CD14-positive monocyte (primary cell): ENCODE results near the gene CAMTA1. TPM values are rescaled to one million over a fixed set of nuclear protein-coding genes. Genes with fewer than 3 reads are reported as not detected.

ENCODE experiments used
- DNase-seq, 3 donors: peaks; one replicate each; pipeline ENCODE4 v3.0.0-alpha.2; 2011 to 2022
- H2AFZ ChIP-seq: 2 replicates; pipeline ENCODE4 v1.6.0; 2012; ENCODE audit warnings: mild to moderate bottlenecking, low read depth, low read length, inconsistent platforms; ENCODE audit not compliant: insufficient read depth, poor library complexity, severe bottlenecking
- H3K27ac ChIP-seq, 2 donors: 1 replicate in 1 of 2; 2 replicates in 1 of 2; pipeline ENCODE4 v1.5.1; 2012 to 2013; ENCODE audit warnings: low read length in 2 of 2, control low read depth in 1 of 2, inconsistent platforms in 1 of 2, low read depth in 1 of 2, mild to moderate bottlenecking in 1 of 2
- H3K27me3 ChIP-seq, 2 donors: one replicate each; pipeline versions ENCODE4 v1.6.0 to v1.6.1; 2011 to 2013; ENCODE audit warnings: low read length in 2 of 2; ENCODE audit not compliant: control insufficient read depth in 2 of 2, insufficient read depth in 2 of 2
- H3K36me3 ChIP-seq, 2 donors: replicated peaks in 1 of 2; 1 replicate in 1 of 2; 2 replicates in 1 of 2; pipeline versions ENCODE4 v1.5.1 to v1.6.1; 2012 to 2013; ENCODE audit warnings: low read length in 2 of 2, control low read depth in 1 of 2, inconsistent platforms in 1 of 2, mild to moderate bottlenecking in 1 of 2; ENCODE audit not compliant: insufficient read depth in 2 of 2, control insufficient read depth in 1 of 2
- H3K4me1 ChIP-seq, 2 donors: 1 replicate in 1 of 2; 2 replicates in 1 of 2; pipeline versions ENCODE4 v1.5.1 to v1.6.1; 2012 to 2013; ENCODE audit warnings: low read length in 2 of 2, control low read depth in 1 of 2, inconsistent platforms in 1 of 2, mild to moderate bottlenecking in 1 of 2, moderate library complexity in 1 of 2; ENCODE audit not compliant: insufficient read depth in 2 of 2, control insufficient read depth in 1 of 2
- H3K4me2 ChIP-seq: replicated peaks from 2 replicates; pipeline ENCODE3; 2012; ENCODE audit warnings: low read length, moderate library complexity, mild to moderate bottlenecking; ENCODE audit not compliant: poor library complexity, severe bottlenecking; ENCODE audit errors: extremely low read depth
- H3K4me3 ChIP-seq, 3 experiments: fragments of 200-600 bp in 1 of 3; sonication (generic) in 1 of 3; replicated peaks in 1 of 3; 1 replicate in 2 of 3; 2 replicates in 1 of 3; pipeline ENCODE4 v1.5.1; 2011 to 2013; ENCODE audit warnings: low read length in 3 of 3, mild to moderate bottlenecking in 3 of 3, control low read depth in 2 of 3, low read depth in 2 of 3, inconsistent platforms in 1 of 3, moderate library complexity in 1 of 3
- H3K79me2 ChIP-seq: 2 replicates; pipeline ENCODE4 v1.6.0; 2012; ENCODE audit warnings: mild to moderate bottlenecking, control low read depth, inconsistent platforms, low read length, moderate library complexity; ENCODE audit not compliant: insufficient read depth
- H3K9ac ChIP-seq: 2 replicates; pipeline ENCODE4 v1.6.0; 2017; ENCODE audit warnings: low read length, mild to moderate bottlenecking; ENCODE audit not compliant: insufficient read depth, poor library complexity, severe bottlenecking
- H3K9me3 ChIP-seq, 2 donors: replicated peaks in 1 of 2; 1 replicate in 1 of 2; 2 replicates in 1 of 2; pipeline versions ENCODE4 v1.5.1 to v1.6.1; 2012 to 2013; ENCODE audit warnings: low read length in 2 of 2, control low read depth in 1 of 2; ENCODE audit not compliant: control insufficient read depth in 1 of 2, insufficient read depth in 1 of 2
- H4K20me1 ChIP-seq: 2 replicates; pipeline ENCODE4 v1.6.0; 2012; ENCODE audit warnings: mild to moderate bottlenecking, low read length, control low read depth, moderate library complexity; ENCODE audit not compliant: insufficient read depth
- H3K27ac Mint-ChIP-seq, 7 donors: one replicate each; pipeline ENCODE4 v1.8.0; 2020; ENCODE audit warnings: mild to moderate bottlenecking in 7 of 7, mixed read lengths in 7 of 7, moderate library complexity in 6 of 7, inconsistent platforms in 2 of 7
- H3K27me3 Mint-ChIP-seq, 3 donors: one replicate each; pipeline ENCODE4 v1.8.0; 2021 to 2022; ENCODE audit warnings: low read depth in 3 of 3, mild to moderate bottlenecking in 3 of 3, mixed read lengths in 3 of 3, moderate library complexity in 3 of 3, inconsistent platforms in 1 of 3
- H3K36me3 Mint-ChIP-seq, 2 donors: one replicate each; pipeline ENCODE4 v1.8.0; 2020; ENCODE audit warnings: mixed read lengths in 2 of 2, inconsistent platforms in 1 of 2, mild to moderate bottlenecking in 1 of 2
- H3K4me1 Mint-ChIP-seq: one replicate; pipeline ENCODE4 v1.8.0; 2020; ENCODE audit warnings: mild to moderate bottlenecking, mixed read lengths
- H3K4me3 Mint-ChIP-seq, 2 donors: one replicate each; pipeline ENCODE4 v1.8.0; 2020; ENCODE audit warnings: mild to moderate bottlenecking in 2 of 2, mixed read lengths in 2 of 2, moderate library complexity in 1 of 2
- H3K9me3 Mint-ChIP-seq, 7 donors: one replicate each; pipeline ENCODE4 v1.8.0; 2020 to 2022; ENCODE audit warnings: mixed read lengths in 7 of 7, mild to moderate bottlenecking in 6 of 7, moderate library complexity in 6 of 7, inconsistent platforms in 2 of 7
- CTCF ChIP-seq: fragments of 200-600 bp; IDR thresholded peaks from one replicate; pipeline ENCODE4 v1.8.0; 2022; ENCODE audit warnings: antibody characterized with exemption, mild to moderate bottlenecking
- WGBS: methylation state at CpG from one replicate; pipeline ENCODE4 v1.1.5; 2013; ENCODE audit warnings: missing lambda C conversion rate; ENCODE audit not compliant: insufficient coverage; 5-methylcytosine and 5-hydroxymethylcytosine counted together
- intact Hi-C, 2 donors: fragments of 100-400 bp; cut with micrococcal nuclease; formaldehyde crosslinking; loops; one replicate each; pipeline versions ENCODE4 v1.15.0 to v1.15.1; 2023
- polyA plus RNA-seq, 3 donors: library from polyadenylated mRNA; depleted of rRNA in 1 of 3; unstranded in 2 of 3; stranded (reverse) in 1 of 3; fragments of 300-500 nt in 2 of 3; fragments of >200 nt in 1 of 3; fragmentation: Illumina TruSeq in 2 of 3; gene quantifications; 1 replicate in 2 of 3; 2 replicates in 1 of 3; pipeline ENCODE4 v1.2.3, GENCODE V29; 2012 to 2021

CAMTA1 gene
- polyA plus RNA-seq, 3 donors, result 52.0 to 89.6 (median 78.3) TPM

- Histone ChIP-seq H3K27me3 (no peaks in the 10 kb centered on the region), H2AFZ (no peak overlapping the region), H3K9me3 (no peaks in the 10 kb centered on the region), H3K9ac (no peak overlapping the region), H3K4me1 (peaks cover 14 to 24% of the 10 kb centered on the region in 2 donors), H3K36me3 (peaks cover 6 to 9% of the 10 kb centered on the region in 2 donors), H3K79me2 (peaks cover 91% of the 10 kb centered on the region), H4K20me1 (peaks cover 82% of the 10 kb centered on the region), H3K4me2 (peak overlapping the region; percentile 47), H3K4me3 (no peak overlapping the region), H3K27ac (peak overlapping the region in 1 of 2 donors; percentile 61)
- Mint-ChIP-seq H3K4me1 (peaks cover 30% of the 10 kb centered on the region), H3K36me3 (peaks cover 11 to 12% of the 10 kb centered on the region in 2 donors), H3K27ac (peak overlapping the region in 4 of 7 donors; percentile 4 to 86 (median 82)), H3K27me3 (peaks cover 0 to 2% (median 0%) of the 10 kb centered on the region in 3 donors), H3K4me3 (no peak overlapping the region), H3K9me3 (peaks cover 0 to 3% (median 0%) of the 10 kb centered on the region in 7 donors)
- no peak for DNase-seq
- intact Hi-C loops, result no loop called here
- WGBS, result no CpG with 5 or more reads among the region's 2 CpGs
- TF ChIP-seq CTCF, result no peak
Measured at GRCh38 chr1:6801199-6801598, 15.9 kb downstream of the CAMTA1 start.

GRCh38 chr1:6801966-6802365, 16.7 kb downstream of the CAMTA1 start:
- H3K4me3 Mint-ChIP-seq, result no peak overlapping the region

More at GRCh38 chr1:6801966-6802365, 16.7 kb downstream of the CAMTA1 start:
- Mint-ChIP-seq H3K27me3 (peaks cover 0 to 2% (median 0%) of the 10 kb centered on the region in 3 donors), H3K9me3 (peaks cover 0 to 3% (median 0%) of the 10 kb centered on the region in 7 donors), H3K36me3 (peaks cover 7% of the 10 kb centered on the region in 2 donors), H3K4me1 (peaks cover 33% of the 10 kb centered on the region), H3K27ac (peak overlapping the region in 1 of 7 donors; percentile 26)
- H2AFZ ChIP-seq, result no peak overlapping the region
- no peak for TF ChIP-seq CTCF
- H3K27ac ChIP-seq, result no peak overlapping the region
- 69% methylated on average over 3 of the region's 3 CpGs for WGBS
- H3K36me3 ChIP-seq, result peaks cover 1 to 4% of the 10 kb centered on the region in 2 donors
- H3K4me1 ChIP-seq, result peaks cover 16 to 24% of the 10 kb centered on the region in 2 donors
- H3K4me2 ChIP-seq, result no peak overlapping the region
- intact Hi-C loops, result no loop called here
- H3K9me3 ChIP-seq, result no peaks in the 10 kb centered on the region
- no peak overlapping the region for H3K9ac ChIP-seq
- no peaks in the 10 kb centered on the region for H3K27me3 ChIP-seq
- H3K4me3 ChIP-seq, result no peak overlapping the region
- peaks cover 91% of the 10 kb centered on the region for H3K79me2 ChIP-seq
- H4K20me1 ChIP-seq, result peaks cover 82% of the 10 kb centered on the region
- DNase-seq, result no peak
